ENCODE measurements around the gene MLLT1. TPM values are rescaled to one million over a fixed set of nuclear protein-coding genes. Genes with fewer than 3 reads are reported as not detected.

MLLT1 gene
- total RNA-seq, 1 experiment from 2014 or later = 54.9 TPM

- no peak overlapping the region for H3K4me2 ChIP-seq (ENCODE audit: insufficient read depth, insufficient read length, low read length)
- DNase-seq = no peak
- no peak overlapping the region for H2BK20ac ChIP-seq (ENCODE audit: low read depth, low read length, poor library complexity, severe bottlenecking)
- H3K14ac ChIP-seq (ENCODE audit: insufficient read depth, low read length) = no peak overlapping the region
- H3K36me3 Mint-ChIP-seq (ENCODE audit: insufficient read depth in 1 of 3, low read depth in 3 of 3) = peaks cover 16 to 31% (median 29%) of the 10 kb centered on the region in 3 experiments; a peak in 6 of 7 replicates
- H3K9ac ChIP-seq (ENCODE audit: extremely low read depth, insufficient read length, low read length) = no peak overlapping the region
- no peak overlapping the region for H2AFZ ChIP-seq (ENCODE audit: low read length)
- no peaks in the 10 kb centered on the region for H3K4me1 ChIP-seq (ENCODE audit: insufficient read depth, low read length)
- no peak overlapping the region for H3K23ac ChIP-seq (ENCODE audit: insufficient read length, low read depth, low read length)
- H3K56ac ChIP-seq (ENCODE audit: insufficient read length, low read depth, low read length) = no peak overlapping the region
- no peak overlapping the region for H2BK12ac ChIP-seq (ENCODE audit: insufficient read length, low read depth, low read length)
- no peak overlapping the region for H2BK5ac ChIP-seq (ENCODE audit: insufficient read length, low read length)
- TF ChIP-seq CTCF (conservative IDR thresholded peaks at IDR 0.05) = no peak
- H3K23me2 ChIP-seq (ENCODE audit: insufficient read length, low read depth, low read length, poor library complexity, severe bottlenecking) = no peaks in the 10 kb centered on the region
- no peak overlapping the region for H4K91ac ChIP-seq (ENCODE audit: insufficient read length, low read depth, low read length)
- H3K18ac ChIP-seq (ENCODE audit: insufficient read length, low read depth, low read length) = no peak overlapping the region
- H3K9me3 ChIP-seq (ENCODE audit: control insufficient read depth, low read depth, low read length) = no peaks in the 10 kb centered on the region
- no peak overlapping the region for H2BK15ac ChIP-seq (ENCODE audit: low read depth, low read length)
- no peaks in the 10 kb centered on the region for H3K27me3 ChIP-seq (ENCODE audit: insufficient read depth, low read length)
- H3K79me2 ChIP-seq (ENCODE audit: insufficient read depth, low read length) = no peaks in the 10 kb centered on the region; the same call in 1 of the 2 replicates
- H3K4me3 Mint-ChIP-seq = no peak overlapping the region
- H4K8ac ChIP-seq (replicated peaks; ENCODE audit: insufficient read length, low read depth, low read length) = no peak overlapping the region
- H3K27me3 Mint-ChIP-seq (ENCODE audit: low read depth) = no peaks in the 10 kb centered on the region; the same call in 1 of the 2 replicates
- H3K27ac Mint-ChIP-seq = no peak overlapping the region
- WGBS (ENCODE audit: extremely low coverage, insufficient read length, low lambda C conversion rate) = no CpG with 5 or more reads among the region's 18 CpGs
- no peak overlapping the region for H3K4ac ChIP-seq (ENCODE audit: low read depth, low read length)
- no peaks in the 10 kb centered on the region for H4K20me1 ChIP-seq (ENCODE audit: control insufficient read depth, insufficient read depth, insufficient read length)
- H3K9me3 Mint-ChIP-seq = no peaks in the 10 kb centered on the region; a peak in 1 of 5 replicates
- no peak overlapping the region for H3K27ac ChIP-seq (ENCODE audit: insufficient read length, low read depth, low read length)
- H3T11ph ChIP-seq (ENCODE audit: low read length) = no peak overlapping the region
- H4K5ac ChIP-seq (ENCODE audit: insufficient read length, low read depth, low read length) = no peak overlapping the region
- H3K79me1 ChIP-seq (ENCODE audit: insufficient read depth, low read depth, low read length, poor library complexity, severe bottlenecking) = no peaks in the 10 kb centered on the region
- no peak overlapping the region for H2BK120ac ChIP-seq (ENCODE audit: low read depth, low read length, poor library complexity, severe bottlenecking)
- H2AK5ac ChIP-seq (ENCODE audit: insufficient read length, low read length) = no peak overlapping the region
- peaks cover 9 to 13% of the 10 kb centered on the region in 2 experiments for H3K4me1 Mint-ChIP-seq
Observed at GRCh38 chr19:6225232-6225865, 54.4 kb downstream of the MLLT1 start.
